Raji (cell line): ENCODE results near the gene PPM1K.

Experiments
- POLR2A ChIP-seq: IDR thresholded peaks from 2 replicates; pipeline ENCODE4 v1.6.1; 2011; ENCODE audit warnings: low read depth, low read length, control low read depth; ENCODE audit not compliant: insufficient read depth

The PPM1K gene

DNA sequence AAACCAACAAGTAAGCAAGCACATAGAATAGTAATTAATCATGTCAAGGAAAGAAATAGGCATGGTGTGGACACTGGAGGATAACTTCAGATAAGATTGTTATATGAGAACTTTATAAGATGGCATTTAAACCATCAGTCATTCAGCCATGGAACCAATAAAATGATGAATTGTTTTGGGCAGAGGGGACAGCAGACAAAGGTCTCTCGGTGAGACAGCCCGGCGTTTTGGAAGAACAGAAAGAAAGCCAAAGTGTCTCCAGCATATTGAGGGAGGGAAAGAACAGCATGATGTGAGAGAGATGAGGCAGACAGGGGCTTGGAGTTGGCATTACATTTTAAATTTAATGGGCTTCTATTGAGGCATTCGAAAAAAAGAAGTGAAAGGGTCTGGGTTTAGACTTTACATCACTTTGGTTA is 883 bp upstream of the PPM1K start:
- no peak for TF ChIP-seq POLR2A

DNA sequence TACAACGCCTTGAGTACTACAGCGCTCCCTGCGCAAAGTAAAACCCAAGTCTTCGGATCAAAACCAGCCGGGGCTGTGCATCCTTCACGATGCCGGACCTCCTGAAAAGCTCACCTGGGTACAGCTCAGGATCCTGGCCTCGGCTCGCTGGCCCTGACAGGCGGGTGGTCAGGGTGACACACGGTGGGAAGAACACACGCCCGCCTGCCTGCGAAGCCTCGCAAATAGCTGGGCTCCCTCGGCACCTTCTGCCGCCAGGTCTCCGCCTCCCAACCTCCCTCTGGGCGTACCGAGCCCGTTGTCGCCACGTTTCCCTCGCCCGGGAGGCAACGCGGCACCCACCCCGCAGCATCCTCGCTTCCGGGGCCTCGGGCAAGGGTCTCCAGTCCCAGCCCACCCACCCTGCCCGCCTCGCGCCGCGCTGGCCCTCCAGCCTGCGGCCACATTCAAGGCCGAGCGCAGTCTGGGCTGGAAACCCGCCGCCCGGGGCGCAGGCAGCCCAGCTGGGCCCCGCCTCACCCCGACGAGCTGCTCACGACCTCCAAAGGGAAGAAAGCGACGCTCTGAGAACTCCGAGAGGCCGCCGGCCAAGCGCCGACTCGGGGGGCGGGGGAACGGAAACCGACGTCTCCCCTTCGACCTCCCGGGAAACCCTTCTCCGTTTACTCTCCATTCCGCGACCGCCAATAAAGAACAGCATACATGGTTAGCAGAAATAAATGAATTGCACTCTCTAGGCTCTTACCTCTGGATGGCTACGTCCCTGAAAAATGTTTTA is 511 bp downstream of the PPM1K start:
- no peak; the same call in 1 of the 2 replicates for TF ChIP-seq POLR2A

DNA sequence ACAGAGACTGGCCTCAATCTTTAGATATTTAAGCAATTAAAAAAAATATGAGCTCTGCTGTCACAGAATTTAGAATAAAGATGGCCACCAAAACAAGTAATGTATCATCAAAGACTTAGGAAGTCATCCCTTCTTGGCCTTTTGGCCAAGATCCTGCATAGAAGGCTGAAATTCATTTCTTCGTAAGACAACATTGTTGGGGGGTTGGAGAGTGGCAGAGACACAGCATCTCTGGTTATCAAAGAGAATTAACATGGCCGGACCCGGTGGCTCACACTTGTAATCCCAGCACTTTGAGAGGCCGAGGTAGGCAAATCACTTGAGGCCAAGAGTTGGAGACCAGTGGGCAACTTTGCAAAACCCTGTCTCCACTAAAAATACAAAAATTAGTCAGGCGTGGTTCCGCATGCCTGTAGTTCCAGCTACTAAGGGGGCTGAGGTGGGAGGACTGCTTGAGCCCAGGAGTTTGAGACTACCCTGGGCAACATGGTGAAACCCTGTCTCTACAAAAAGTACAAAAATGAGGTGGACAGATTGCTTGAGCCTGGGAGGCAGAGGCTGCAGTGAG is 4.0 kb downstream of the PPM1K start:
- TF ChIP-seq POLR2A, result no peak

DNA sequence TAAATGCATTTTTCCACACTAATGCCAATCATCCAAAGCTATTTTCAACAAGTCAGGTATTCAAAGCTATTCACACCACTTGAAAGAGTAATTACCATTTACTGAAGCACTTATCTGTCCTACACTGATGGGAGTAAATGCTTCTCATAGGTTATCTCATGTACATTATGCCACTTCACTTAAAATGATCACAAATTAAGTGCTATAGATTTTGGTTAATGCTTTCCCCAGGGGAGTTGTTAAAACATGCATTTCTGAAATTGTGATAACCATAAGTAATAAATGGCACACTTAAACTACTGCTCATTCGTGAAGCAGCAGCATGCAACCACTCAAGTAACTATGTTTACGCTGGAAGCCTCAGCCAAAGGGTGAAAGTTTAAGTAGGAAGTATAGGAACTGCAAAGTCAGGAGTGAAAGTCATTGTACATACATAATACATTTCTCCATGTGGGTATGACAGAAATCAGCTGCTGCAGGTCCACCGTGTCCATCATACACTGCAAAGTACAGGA is 6.6 kb downstream of the PPM1K start:
- no peak for TF ChIP-seq POLR2A

DNA sequence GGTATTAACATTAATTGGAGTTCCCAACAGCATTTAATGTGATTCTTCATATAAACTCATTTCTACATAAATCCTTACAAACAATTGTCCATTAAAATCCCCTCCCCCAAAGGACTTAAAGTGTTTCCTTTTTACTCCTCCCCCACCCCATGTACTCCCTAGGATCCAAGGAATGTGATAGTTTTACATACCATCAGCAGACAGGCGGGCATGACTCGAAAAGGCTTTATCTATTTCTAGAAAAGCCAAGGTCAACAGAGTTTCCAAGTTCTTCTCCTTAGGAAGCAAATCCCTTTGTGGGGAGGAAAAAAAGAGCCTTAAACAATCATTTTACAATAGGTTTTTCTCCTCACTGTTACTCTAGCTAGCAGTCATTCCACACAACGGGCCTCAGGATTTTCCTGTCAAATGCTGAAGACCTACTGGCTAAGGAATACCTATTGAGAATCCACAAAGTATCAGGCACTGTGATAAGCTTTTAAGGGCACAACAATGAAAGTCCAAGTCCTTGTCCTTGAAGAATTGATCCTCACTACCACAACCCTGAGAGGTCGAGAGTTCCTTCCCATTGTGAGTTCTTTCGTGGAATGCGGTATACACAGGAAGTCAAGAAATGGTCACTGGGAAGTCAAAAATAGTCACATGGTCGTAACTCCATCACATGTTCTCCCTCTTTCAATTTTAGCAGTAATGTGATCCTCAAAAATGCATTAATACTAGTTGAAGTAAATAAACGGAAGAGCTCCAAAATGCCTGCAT is 7.2 kb downstream of the PPM1K start:
- TF ChIP-seq POLR2A, result no peak

DNA sequence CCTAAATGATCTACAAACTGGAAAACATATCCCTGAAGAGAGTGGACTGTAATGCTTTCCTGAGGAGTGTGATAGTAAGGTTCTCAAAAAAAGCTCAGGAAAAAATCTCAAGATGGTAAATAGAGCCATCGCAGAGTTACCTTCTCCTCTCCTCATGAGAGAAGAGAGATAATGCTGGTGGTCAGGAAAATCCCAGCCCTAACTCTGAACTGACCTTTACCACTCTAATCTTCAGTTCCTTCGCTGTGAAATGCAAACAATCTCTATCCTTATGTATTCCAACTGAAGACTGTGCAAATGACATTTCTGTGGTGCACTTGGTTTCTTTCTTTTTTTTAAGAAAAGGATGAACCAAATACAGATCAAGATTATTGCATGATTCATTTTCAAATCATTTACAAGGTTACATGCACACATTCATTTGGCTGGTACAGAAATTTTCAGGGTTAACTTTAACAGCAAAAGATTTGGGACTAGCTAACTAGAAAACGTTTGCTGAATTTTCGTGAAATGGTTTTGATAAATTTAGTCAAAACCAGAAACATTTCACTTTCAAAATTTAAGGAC is 8.3 kb downstream of the PPM1K start:
- TF ChIP-seq POLR2A, result no peak

GRCh38 chr4:88275516-88275915 is 8.8 kb downstream of the PPM1K start:
- TF ChIP-seq POLR2A, result no peak

DNA sequence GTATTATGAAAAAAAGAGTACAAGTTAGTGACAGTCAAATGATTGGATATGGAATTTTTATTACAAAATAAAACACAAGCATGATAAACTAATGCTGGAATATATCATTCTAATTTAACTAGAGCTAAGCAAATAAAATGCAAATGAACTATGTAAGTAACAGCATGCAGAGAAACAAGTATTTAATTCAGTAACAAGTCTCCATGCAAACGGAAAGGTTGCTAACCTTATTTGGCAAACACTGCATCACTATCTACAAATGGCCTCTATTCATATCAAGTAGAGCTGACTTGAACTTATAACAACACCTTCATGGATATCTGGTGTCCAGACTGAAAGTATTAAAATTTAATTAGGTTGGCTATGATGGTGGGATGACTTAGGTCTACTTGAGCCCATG is 15.4 kb downstream of the PPM1K start:
- no peak for TF ChIP-seq POLR2A

DNA sequence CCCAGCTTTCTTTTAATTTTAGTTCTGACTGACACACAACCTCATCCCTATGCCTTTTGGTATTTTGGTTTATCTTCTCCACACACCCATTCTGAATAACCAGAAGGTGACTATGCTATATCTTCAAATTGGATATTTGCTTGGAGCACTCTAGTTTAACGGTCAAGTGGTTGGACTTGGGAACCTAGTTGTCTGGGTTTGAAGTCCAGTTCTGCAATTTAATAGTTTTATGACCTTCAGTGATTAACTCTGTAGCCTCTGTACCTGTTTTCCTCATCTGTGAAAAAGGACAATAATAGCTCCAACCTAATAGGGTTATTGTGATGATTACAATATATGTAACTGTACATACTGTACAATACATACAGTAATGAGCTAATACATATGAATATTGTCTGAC is 20.0 kb downstream of the PPM1K start:
- no peak for TF ChIP-seq POLR2A

GRCh38 chr4:88257726-88258125 is 26.6 kb downstream of the PPM1K start:
- no peak for TF ChIP-seq POLR2A

DNA sequence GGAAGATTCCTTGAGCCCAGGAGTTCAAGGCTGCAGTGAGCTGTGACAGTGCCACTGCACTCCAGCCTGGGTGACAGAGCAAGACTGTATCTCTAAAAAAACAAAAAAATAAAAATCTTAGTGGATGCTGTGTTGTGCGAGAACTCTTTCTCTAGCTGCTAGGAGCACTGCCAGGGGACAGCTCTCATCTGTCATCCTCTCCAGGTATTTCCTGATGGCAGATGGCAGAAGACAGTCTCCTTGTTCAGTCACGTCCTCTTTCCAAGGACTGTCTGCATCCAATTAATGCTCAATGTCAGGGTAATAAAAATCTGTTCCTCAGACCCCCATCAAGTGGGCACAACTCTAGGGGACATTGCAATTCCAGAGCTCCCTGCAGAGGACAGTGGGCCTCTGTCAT is 29.2 kb downstream of the PPM1K start:
- TF ChIP-seq POLR2A, result no peak

DNA sequence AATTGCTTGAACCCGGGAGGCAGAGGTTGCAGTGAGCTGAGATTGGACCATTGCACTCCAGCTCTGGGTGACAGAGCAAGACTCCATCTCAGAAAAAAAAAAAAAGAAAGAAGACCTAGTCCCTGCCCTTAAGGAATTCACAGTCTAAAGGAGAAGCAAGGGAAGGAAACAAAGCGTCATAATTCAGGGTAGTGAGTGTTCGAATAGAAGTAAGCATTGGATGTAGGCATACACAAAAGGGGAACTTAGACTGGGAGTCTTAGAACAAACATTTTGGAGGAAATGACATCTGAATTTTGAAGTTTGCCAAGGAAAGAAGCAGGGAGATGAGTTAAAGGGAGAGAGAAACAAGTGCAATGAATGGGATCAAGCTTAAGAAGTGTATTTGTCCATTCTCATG is 32.4 kb downstream of the PPM1K start:
- no peak for TF ChIP-seq POLR2A

DNA sequence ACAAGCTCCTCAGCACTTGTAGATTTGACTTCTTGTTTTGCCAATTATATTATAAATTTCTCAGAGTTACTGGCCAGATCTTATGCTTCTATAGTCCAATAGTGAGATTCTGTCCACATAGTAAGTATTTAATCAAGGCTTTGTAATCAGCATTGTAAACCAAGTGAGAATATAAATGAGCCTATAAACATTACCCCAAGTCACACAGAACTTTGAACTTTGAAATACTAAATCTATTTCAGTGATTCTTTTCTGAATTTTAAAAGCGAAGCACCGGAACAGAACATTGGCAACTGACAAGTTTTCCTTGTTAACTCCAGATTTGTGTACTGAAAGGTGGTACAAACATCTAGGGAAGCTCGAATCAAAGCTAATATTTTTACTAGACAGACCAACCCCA is 37.2 kb downstream of the PPM1K start:
- no peak for TF ChIP-seq POLR2A

DNA sequence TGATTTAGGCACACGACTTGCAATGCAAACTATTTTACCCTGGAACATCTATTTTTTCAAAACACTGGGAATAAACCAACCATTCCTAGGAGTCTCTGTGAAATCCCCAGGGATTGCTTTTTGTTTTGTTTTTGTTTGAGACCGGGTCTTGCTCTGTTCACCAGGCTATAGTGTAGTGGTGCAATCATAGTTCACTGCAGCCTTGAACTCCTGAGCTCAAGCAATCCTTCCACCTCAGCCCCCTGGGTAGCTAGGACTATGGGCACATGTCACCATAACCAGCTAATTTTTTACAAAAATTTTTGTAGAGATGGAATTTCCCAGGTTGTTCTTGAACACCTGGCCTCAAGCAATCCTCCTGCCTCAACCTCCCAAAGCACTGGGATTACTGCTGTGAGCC is 37.8 kb downstream of the PPM1K start:
- no peak for TF ChIP-seq POLR2A

DNA sequence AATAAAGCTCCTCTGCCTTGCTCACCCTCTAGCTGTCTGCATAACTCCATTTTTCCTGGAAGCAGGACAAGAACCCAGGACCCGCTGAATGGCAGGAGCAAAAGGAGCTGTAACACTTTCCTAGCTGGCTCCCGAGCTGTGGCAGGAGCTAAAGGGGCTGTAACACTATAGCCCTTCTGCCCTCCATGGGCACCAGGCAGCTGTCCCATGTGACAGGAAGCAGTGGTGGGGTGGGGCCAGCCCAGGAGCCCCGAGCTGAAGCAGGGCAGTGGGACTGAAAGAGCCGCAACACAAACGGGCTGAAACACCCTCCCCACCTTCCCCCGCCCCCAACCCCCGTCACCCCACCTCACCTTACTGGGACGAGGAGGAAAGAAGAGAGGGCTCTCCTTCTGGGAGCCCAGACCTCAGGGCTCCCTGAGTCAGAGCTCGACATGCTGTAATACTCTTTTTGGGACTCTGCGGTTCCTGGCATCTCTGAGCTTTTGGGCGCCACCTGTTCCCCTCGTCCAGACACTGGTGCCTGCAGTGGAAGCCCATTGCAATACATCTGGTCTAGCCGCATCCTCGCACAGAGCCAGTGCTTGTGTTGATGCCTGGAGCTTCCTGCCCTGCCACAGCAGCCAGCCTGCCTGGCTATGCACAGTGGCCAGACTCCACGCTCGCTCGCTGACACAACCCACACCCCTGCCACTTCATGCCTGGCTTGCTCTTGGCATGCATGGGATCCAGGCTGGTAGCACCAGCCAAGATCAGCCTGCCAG is 39.4 kb downstream of the PPM1K start:
- no peak for TF ChIP-seq POLR2A

- TF ChIP-seq POLR2A, result no peak
These were observed 40.3 kb downstream of the PPM1K start for GRCh38 chr4:88244056-88244455.

GRCh38 chr4:88242144-88242543 is 42.2 kb downstream of the PPM1K start:
- TF ChIP-seq POLR2A, result no peak
